ENCODE data around the gene KSR1. TPM values are rescaled to one million over a fixed set of nuclear protein-coding genes. Genes with fewer than 3 reads are reported as not detected.
"Not testable (repeated sequence)": the region's sequence is repeated elsewhere in the genome, so short reads cannot be mapped to it uniquely, and the experiment has no call there.

Gene KSR1
- polyA plus RNA-seq, 4 donors = 34.9 to 88.9 (median 57.6) TPM

- DNase-seq (ENCODE audit: low read depth in 4 of 4, low spot score in 2 of 4) = no peak
Observed at GRCh38 chr17:27667656-27668487, 211.6 kb downstream of the KSR1 start.

- DNase-seq (ENCODE audit: low read depth in 4 of 4, low spot score in 2 of 4) = no peak
Observed at GRCh38 chr17:27668488-27668823, 212.2 kb downstream of the KSR1 start.

- no peak for DNase-seq (ENCODE audit: low read depth in 4 of 4, low spot score in 2 of 4)
Observed at GRCh38 chr17:27669136-27669535, 212.9 kb downstream of the KSR1 start.

GRCh38 chr17:27669850-27670249 is 213.6 kb downstream of the KSR1 start:
- DNase-seq (ENCODE audit: low read depth in 4 of 4, low spot score in 2 of 4) = no peak

GRCh38 chr17:27670791-27671590 is 214.7 kb downstream of the KSR1 start:
- no peak for DNase-seq (ENCODE audit: low read depth in 4 of 4, low spot score in 2 of 4)

- DNase-seq (ENCODE audit: low read depth in 4 of 4, low spot score in 2 of 4) = no peak
Observed at GRCh38 chr17:27671591-27671910, 215.3 kb downstream of the KSR1 start.

GRCh38 chr17:27671977-27672480 is 215.8 kb downstream of the KSR1 start:
- not testable (repeated sequence) for DNase-seq (ENCODE audit: low read depth in 4 of 4, low spot score in 2 of 4)

GRCh38 chr17:27674335-27674734 is 218.1 kb downstream of the KSR1 start:
- DNase-seq (ENCODE audit: low read depth in 4 of 4, low spot score in 2 of 4) = no peak

Other genes starting within 250 kb of the KSR1 start
- gene WSB1, start 162.3 kb upstream of the KSR1 start, polyA plus RNA-seq (ENCODE audit: insufficient read length in 4 of 4) = 100 to 1,000 TPM; 158 to 513 (median 260) TPM
- 10 to 100 TPM; 13.1 to 18.4 (median 15.7) TPM for gene LGALS9, start 174.7 kb downstream of the KSR1 start, polyA plus RNA-seq (ENCODE audit: insufficient read length in 4 of 4)

All from left renal cortex interstitium (tissue), 4 donors.